Germinal center (tissue), 1 donor: ENCODE results near the gene SSBP2.
"Not testable (repeated sequence)": the region's sequence is repeated elsewhere in the genome, so short reads cannot be mapped to it uniquely, and the experiment has no call there.

Experiments
- DNase-seq: peaks from one replicate; pipeline ENCODE4 v3.0.0; 2012; ENCODE audit warnings: mixed read lengths, low spot score

The SSBP2 gene

DNA sequence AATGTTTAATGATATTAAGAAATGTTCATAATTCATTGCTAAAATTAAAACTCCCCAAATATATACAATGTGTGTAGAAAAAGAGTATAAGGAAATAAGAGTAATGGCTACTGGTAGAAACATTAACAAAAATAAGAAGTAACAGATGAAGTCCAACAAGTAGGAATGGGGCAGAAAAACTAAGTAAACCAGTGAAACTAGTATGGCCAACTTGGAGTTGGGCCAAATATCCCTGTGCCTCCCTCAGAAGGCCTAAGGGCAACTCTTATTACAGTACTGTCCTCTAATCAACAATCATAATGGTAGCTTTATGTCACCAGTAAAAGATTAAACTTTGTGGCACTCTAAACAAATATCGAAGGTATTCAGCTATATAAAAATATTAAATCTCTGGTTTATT lies 93.5 kb downstream of the SSBP2 start:
- no peak for DNase-seq

DNA sequence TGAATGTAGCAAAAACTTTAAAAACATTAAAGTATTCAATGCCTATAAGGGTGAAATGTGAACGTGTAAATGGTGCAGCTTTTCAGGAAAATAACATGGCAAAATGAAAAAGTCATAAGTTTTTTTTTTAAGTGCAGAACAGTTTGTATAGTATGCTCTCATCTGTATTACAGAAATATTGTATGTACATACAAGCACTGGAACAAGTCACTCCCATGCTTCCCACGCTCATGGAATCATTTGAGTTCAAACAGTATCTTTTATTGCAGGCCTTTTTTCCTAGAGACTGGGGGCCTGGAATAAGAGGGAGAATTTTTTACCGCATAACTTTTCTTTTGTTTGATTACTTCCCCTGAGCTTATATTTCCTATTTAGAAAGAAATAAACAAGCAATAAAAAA lies 94.1 kb downstream of the SSBP2 start:
- DNase-seq: no peak

DNA sequence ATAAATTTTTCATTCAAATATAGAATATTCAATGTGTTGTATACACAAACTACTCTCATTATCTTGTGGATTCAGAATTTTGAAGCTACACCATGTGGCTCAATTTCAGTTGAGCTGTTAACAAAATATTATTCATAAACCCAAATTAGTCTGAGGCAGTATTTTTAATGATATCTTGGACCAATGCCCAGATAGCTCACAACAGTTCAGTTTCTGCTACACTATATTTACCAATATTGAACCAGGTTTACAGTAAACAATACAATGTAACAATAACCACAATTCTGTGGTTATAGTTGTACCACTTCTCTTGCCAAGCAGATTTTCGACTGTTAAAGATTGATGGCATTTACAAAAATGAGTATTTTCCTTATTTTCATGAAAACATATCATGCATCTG lies 99.9 kb downstream of the SSBP2 start:
- DNase-seq: no peak

DNA sequence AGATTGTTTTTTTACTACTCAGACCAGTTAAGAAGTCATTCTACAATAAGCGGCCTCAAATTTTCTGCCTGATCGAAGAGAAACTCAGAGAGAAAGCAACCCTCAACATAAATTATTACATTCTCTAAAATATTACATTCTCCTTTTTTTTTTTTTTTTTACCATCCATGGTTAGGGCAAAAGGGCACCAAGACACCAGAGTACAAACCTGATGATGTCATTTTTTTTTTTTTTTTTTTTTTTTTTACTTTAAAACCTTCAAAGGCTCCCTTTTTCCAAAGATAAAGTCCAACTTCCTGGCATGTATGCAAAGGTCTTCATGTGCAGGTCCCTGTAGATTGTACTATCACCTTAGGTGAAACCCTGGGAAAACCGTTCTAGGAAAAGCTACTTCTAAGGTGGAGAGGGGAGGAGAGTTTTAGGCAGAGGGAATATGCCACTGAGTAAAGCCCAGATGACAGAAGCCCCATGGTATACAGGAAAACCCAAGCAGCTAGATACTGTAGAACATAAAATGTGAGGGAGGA lies 104.4 kb downstream of the SSBP2 start:
- DNase-seq: no peak

DNA sequence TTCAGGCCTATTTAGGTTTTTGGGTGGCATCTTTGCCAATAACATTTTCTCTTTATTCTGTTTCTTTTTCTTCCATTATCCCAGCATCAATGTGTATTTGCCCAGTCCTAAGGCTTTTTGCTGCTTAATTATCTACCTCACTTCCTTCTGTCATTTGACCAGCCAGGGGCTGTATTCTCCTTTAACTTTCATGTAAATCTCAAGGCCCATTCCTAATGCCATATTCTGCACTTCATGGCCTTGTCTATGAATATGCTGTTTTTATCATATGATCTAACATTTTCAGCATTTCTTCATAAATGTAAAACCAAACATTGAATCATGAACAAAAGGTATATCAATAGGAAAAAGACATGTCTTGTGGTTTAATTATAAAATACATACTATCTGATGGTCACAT lies 108.7 kb downstream of the SSBP2 start:
- DNase-seq: no peak

DNA sequence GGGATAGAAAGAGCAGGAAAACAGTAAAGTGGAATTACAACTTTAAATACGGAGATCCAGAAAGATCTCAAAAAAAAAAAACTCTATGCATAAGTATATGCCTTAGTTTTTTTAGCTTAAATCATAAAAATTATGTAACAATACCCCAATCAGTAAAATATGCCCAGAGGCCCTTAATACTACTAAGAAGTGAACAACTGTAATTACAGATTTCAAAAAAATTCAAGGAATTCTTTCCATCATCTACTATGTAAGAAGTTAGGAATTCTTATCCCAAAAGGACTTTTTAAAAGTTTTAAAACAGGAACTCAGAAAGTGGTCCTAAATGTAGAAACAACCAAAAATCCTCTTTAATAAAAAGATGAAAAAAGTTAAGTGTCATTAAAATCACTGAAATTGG lies 111.3 kb downstream of the SSBP2 start:
- no peak for DNase-seq

DNA sequence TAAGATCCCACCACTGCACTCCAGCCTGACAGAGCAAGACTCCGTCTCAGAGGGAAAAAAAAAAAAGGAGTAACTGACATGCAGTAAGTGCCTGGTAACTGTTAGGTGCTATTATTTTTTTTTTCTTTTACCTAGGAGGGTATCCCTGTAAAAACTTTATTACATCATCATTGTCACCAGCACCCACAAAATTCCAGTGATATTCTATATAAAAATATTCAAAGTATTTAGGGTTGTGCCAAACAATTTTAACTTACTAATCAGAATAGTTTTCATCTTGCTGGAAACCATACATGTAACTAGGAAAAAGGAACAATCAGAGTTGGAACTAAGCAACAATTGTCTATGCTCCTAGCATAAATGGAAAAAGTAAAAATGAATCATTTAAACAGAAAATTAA lies 112.4 kb downstream of the SSBP2 start:
- no peak for DNase-seq

DNA sequence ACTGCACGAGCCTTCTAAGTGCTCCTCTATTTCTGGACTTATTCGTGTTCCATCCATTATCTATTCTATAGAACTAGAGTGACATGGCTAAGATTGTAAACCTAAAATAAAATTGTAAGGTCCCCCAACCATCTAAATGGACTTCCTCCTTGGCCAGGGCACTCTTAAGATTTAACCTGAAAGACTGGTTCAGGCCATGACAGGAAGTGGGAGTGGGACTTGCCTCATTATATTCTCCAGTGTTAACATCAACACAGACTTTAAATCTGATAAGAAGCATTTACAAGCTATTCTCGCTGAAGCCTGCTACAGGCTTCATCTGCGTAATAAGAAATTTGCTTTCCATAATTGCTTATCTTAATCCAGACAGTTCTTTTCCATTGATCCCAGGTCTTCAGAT lies 117.0 kb downstream of the SSBP2 start:
- DNase-seq: no peak

DNA sequence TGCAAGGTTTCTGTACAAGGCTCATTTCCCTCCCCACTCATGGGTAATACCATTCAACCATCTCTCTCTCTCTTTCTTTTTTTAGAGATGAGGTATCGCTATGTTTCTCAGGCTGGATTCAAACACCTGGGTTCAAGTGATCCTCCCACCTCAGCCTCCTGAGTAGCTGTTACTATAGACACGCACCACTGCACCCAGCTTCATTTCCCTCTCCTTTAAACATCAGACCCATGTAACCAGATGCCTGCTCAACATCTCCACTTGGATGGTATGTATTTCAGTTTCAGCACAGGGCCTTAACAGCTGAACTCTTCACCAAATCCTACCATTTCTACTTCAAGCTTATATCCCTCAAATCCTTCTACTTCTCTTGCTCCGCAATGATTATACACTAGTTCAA lies 117.4 kb downstream of the SSBP2 start:
- no peak for DNase-seq

DNA sequence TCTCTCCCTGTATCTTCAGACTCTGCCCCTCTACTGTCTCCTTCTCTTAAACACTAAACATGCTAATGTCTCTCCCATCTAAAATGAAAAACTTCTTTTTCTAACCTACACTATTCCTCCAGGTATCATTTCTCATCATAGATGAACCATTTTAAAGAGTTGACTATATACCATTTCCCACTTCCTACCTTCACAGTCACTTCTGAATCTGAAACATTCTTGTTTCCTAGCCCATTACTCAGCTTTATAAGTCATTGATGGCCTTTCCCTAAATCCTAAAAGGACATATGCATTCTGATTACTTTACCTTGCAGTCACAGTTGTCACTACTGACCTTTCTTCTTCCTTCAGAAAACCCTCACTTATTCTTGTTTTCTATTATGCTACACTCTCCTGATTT lies 118.2 kb downstream of the SSBP2 start:
- DNase-seq: no peak

DNA sequence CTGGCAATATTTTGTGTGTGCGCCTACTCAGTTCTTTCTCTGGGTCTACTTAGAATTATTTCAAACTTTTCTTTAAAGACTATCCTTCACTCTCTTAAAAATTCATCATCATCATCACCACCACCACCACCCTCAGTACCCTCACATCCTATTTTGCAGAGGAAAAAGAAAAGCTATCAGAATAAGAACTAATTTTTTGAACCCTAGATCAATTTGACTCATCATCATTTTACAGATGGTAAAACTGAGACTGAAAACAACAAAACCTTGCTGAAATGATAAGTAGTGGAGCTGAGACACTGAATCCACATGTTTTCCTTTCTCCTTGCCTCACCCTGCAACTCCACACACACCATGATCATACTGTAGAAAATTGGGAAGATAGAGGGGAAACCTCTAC lies 119.3 kb downstream of the SSBP2 start:
- no peak for DNase-seq

DNA sequence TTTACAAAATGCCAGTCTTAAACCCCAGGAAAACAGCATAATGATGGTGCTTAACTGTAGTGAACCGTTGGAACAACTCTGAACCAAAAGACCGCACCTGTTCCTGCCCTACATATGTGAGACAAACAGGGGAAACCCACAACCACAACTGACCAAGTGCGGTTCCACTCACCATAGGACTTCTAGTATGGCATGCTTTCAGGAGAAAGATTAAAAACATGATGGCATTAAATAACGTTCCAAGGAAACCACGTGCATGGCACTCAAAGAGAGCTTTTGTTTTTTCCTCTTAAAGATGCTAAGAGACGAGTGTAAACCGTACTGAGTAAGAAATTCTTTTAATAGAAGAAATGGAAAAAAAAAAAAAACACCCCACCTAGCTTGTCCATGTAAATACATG lies 119.8 kb downstream of the SSBP2 start:
- DNase-seq: no peak

DNA sequence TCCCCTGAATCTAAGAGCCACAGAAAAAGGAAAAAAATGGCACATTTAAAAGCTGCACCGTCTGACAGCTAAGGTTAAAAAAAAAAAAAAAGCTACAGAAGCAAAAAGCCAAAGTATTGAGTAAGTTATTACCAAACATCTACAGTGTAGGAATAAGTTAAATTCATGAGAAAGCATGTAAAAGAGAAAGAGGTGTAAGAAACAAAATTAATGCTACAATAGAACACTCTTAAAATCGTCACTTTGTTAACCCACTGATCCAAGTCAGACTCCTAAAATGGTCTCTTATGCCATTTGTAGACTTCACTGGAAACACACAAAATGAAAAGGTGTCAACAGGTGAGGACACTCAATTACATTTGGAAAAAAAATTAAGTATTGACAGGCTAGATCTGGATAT lies 120.2 kb downstream of the SSBP2 start:
- DNase-seq: no peak

DNA sequence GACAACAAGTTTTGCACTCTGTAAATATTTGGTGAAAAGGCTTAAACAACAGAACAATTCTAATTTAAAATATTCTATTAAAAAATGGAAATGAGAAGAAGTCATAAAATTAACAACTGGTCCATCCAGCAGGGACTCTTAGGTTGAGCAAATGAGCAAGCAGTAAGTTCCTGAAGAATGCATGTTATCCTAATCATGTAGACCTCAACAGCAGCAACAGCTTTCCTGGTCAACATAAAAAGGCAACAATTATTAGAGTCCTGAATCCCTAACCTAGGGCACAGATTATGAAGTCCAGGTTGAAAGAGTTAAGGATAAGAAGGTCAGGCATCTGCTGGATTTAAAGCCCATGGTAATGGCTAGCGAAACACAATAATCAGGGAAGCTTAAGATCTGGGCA lies 120.9 kb downstream of the SSBP2 start:
- no peak for DNase-seq

DNA sequence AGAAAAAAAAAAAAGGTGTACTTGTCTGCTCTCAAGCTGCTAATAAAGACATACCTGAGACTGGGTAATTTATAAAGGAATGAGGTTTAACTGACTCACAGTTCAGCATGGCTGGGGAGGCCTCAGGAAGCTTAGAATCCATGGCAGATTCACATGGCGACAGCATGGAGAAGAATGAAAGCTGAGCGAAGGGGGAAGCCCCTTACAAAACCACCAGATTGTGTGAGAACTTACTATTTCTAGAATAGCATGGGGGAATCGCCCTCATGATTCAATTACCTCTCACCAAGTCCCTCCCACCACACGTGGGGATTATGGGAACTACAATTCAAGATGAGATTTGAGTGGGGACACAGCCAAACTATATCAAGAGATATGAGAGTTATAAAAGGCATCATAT lies 122.8 kb downstream of the SSBP2 start:
- DNase-seq: not testable (repeated sequence)

DNA sequence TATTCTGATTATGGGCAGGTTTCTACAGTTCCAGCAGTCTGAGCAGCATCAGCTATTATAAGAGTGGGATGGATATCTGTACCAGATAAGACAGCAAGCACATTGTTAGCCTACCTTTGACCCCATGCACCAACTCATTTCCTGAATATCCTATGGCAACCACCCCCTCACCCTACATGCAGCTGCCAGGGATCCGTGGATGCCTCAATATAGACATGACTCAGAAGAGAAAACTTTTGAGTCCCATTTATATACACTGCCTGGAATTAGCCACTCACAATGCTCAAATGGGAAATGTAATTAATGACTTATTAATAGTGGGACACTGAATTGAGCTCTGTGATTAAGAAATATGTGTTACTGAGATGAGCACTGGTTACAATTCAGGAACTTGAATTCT lies 124.4 kb downstream of the SSBP2 start:
- no peak for DNase-seq

DNA sequence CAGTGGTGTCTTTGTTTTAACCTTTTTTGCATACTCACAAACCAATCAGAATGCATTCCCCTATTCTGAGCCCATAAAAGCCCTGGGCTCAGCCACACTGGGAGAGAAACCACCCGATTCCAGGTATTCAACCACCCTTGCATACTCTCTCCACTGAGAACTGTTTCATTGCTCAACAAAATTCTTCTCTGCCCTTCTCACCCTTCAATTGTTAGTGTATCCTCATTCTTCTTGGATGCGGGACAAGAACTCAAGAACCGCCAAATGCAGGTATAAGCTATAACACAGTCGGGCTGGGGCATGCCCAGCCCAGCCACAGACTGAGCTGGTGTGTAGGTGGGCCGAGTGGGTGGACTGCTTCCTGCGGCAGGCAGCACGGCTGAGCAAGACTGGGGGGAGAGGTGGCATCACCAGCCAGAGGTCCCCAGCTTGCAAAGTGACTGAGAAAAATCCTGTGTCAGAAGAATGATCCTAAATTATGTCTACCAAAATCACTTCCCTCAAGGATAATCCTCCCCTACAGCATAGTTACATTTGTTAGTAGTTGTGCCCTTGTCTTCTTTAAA lies 141.0 kb downstream of the SSBP2 start:
- DNase-seq: no peak

DNA sequence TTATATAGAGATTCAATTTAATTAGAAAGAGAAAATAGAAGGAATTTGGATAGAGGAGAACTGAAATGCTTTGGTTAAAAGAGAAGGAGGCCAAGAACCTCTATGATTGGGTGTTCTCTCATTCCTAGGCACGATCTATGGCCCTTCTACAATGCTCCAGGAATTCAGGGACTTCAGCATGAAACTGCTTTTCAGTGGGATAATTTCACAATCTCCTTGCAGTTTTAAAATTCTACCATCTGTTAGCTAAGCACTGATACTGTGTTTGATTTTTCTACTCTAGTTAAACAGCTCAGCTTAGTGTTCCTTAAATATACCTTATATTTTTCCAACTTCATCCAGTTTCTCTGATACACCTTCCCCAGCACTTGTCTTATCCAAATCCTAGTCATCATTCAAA lies 141.9 kb downstream of the SSBP2 start:
- DNase-seq: no peak

DNA sequence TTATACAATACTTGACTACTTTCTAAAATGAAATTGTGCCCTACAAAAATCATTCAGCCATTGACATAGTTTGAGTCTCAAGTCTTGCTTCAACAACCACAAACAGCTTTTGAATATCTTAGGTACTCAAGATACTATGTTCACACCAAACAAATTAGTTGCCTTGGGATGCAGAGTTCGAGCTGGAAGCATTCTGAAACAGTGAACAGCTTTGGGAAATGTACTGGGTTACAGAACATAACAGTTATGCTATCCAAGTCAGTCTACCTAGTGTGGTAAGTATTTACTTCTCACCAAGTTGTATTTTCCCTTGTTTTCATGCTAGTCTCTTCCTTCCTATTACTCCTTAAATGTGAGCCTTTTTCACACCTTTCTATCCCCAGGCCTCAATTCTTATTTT lies 143.2 kb downstream of the SSBP2 start:
- no peak for DNase-seq

DNA sequence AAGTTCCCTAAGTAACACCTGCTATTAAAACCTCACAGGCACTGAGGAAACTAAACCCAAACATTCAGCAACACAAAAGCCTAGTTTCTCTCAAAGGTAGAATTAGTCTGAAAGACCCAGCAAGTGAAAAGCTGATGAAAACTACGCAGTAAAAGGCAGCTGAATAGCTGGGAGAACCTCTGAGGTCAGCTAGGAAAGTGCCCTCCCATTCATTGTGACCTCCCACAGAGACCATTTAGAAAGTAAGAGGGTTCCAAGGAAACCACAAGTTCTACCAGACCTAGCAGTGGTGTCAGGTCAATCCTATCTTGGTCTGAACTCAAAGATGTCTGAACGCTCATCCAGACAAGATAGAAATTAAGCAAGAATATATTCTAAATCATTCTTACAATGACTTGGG lies 144.7 kb downstream of the SSBP2 start:
- no peak for DNase-seq

DNA sequence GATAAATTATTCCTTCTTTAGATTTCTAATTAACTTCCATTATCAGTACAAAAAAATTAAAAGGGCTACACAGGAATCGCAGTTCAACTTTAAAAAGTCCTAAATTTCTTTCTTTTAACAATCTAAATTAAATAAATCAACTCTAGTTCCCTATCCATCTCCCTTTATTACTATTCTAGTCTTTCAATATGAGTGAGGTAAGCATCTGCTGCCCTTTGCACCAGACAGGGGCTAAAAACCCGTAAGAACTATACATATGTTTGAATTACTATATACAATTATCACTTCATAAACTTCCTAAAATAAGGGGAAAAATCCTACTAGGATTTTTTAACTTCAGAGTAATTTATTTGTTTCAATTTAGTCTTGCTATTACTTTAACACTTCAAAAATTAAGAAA lies 145.6 kb downstream of the SSBP2 start:
- no peak for DNase-seq

DNA sequence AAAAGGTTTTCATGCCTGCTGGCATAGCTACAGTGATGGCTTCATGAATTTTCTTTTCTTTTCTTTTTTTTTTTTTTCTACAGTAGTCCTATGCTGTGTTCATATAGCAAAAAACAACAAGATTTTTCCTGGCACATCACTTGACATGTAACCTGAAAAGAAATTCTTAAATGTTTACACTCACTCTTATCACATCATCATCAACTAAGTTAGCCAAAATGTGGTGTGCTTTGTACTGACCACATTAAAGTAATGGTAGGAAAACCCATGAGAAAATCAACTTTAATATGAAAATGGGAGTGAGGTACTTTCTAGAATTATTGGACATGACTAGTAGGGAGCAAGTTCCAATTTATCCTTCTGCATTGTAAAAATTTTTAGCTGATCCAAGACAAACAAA lies 146.7 kb downstream of the SSBP2 start:
- no peak for DNase-seq

DNA sequence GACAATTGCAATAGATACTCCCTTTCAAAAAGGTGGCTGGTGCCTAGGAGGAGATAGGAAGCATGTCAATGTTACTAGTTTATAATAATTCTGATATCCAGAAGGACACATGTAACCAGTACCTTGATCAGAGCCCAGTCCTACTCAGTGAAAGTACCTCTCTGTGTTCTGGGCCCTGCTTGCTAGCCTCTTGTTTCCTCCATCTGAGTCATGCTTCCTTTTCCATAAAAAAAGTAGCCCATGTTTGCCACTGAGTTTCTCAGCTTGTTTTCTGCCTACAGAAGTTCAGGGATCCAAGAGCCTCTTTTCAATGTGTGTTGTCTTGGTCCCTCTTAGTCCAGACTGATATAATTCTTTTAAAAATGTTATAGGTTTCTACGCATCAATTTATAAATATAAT lies 149.0 kb downstream of the SSBP2 start:
- no peak for DNase-seq

DNA sequence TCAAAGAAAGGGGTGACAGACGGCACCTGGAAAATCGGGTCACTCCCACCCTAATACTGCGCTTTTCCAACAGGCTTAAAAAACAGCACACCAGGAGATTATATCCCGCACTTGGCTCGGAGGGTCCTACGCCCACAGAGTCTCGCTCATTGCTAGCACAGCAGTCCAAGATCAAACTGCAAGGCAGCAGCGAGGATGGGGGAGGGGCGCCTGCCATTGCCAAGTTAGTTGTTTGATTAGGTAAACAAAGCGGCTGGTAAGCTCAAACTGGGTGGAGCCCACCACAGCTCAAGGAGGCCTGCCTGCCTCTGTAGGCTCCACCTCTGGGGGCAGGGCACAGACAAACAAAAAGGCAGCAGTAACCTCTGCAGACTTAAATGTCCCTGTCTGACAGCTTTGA lies 158.8 kb downstream of the SSBP2 start:
- DNase-seq: not testable (repeated sequence)
